SK-N-SH treated with all-trans-retinoic acid at 6 μM for 48 hours (cell line): ENCODE data around the gene LIPH.

Experiments used
- ATAC-seq: fragments of 200-7000 bp; cut with Tn5 transposase; 3 replicates; pipeline ENCODE4 v1.9.1; 2020; ENCODE audit warnings: mild to moderate bottlenecking, moderate library complexity
- ARNTL ChIP-seq: fragments of 450-650 bp; formaldehyde crosslinking; IDR thresholded peaks from 2 replicates; pipeline ENCODE4 v1.5.0; 2020; ENCODE audit warnings: low read depth, mild to moderate bottlenecking, moderate library complexity, borderline replicate concordance
- CREB5 ChIP-seq: fragments of 250-450 bp; sonication (Bioruptor Pico); IDR thresholded peaks from 2 replicates; pipeline ENCODE4 v1.5.1; 2020; ENCODE audit warnings: low read depth, mild to moderate bottlenecking, moderate library complexity
- CSDC2 ChIP-seq: fragments of 250-450 bp; sonication (Bioruptor Pico); IDR thresholded peaks from 2 replicates; pipeline ENCODE4 v1.5.0; 2020; ENCODE audit warnings: mild to moderate bottlenecking, moderate library complexity
- CSRNP3 ChIP-seq: fragments of 250-450 bp; sonication (Bioruptor Pico); IDR thresholded peaks from 2 replicates; pipeline ENCODE4 v1.5.1; 2021; ENCODE audit warnings: mild to moderate bottlenecking, moderate library complexity
- ESRRG ChIP-seq: fragments of 250-450 bp; sonication (Bioruptor Pico); IDR thresholded peaks from 2 replicates; pipeline ENCODE4 v1.6.1; 2021; ENCODE audit warnings: mild to moderate bottlenecking
- GLIS3 ChIP-seq: fragments of 250-450 bp; sonication (Bioruptor Pico); IDR thresholded peaks from 2 replicates; pipeline ENCODE4 v1.5.0; 2020; ENCODE audit warnings: mild to moderate bottlenecking, moderate library complexity
- ISL1 ChIP-seq: fragments of 250-450 bp; sonication (Bioruptor Pico); IDR thresholded peaks from 2 replicates; pipeline ENCODE4 v2.1.2; 2022; ENCODE audit warnings: mild to moderate bottlenecking, moderate library complexity
- OSR1 ChIP-seq: fragments of 250-450 bp; sonication (Bioruptor Pico); IDR thresholded peaks from 2 replicates; pipeline ENCODE4 v1.8.0; 2022; ENCODE audit warnings: moderate library complexity, mild to moderate bottlenecking, inconsistent platforms
- POU6F1 ChIP-seq: fragments of 250-450 bp; sonication (Bioruptor Pico); IDR thresholded peaks from 2 replicates; pipeline ENCODE4 v1.8.0; 2021; ENCODE audit warnings: low read depth, mild to moderate bottlenecking, moderate library complexity, borderline replicate concordance
- PPARA ChIP-seq: fragments of 250-450 bp; sonication (Bioruptor Pico); IDR thresholded peaks from 2 replicates; pipeline ENCODE4 v1.5.0; 2020; ENCODE audit warnings: mild to moderate bottlenecking, borderline replicate concordance
- RARB ChIP-seq: fragments of 250-450 bp; sonication (Bioruptor Pico); IDR thresholded peaks from 2 replicates; pipeline ENCODE4 v1.8.0; 2021; ENCODE audit warnings: mild to moderate bottlenecking, moderate library complexity
- SNAI2 ChIP-seq: fragments of 250-450 bp; sonication (Bioruptor Pico); IDR thresholded peaks from 2 replicates; pipeline ENCODE4 v1.5.0; 2020; ENCODE audit warnings: mild to moderate bottlenecking, moderate library complexity
- TCF4 ChIP-seq: fragments of 250-450 bp; sonication (Bioruptor Pico); IDR thresholded peaks from 2 replicates; pipeline ENCODE4 v1.8.0; 2021; ENCODE audit warnings: mild to moderate bottlenecking, moderate library complexity, borderline replicate concordance
- TOX ChIP-seq: fragments of 250-450 bp; sonication (Bioruptor Pico); IDR thresholded peaks from 2 replicates; pipeline ENCODE4 v1.8.0; 2021; ENCODE audit warnings: mild to moderate bottlenecking, moderate library complexity, borderline replicate concordance
- TSHZ2 ChIP-seq: fragments of 250-450 bp; sonication (Bioruptor Pico); IDR thresholded peaks from 2 replicates; pipeline ENCODE4 v1.5.0; 2020; ENCODE audit warnings: mild to moderate bottlenecking, moderate library complexity
- ZC3H10 ChIP-seq: fragments of 250-450 bp; sonication (Bioruptor Pico); IDR thresholded peaks from 2 replicates; pipeline ENCODE4 v1.5.1; 2021; ENCODE audit warnings: mild to moderate bottlenecking, moderate library complexity
- ZNF565 ChIP-seq: fragments of 450-650 bp; formaldehyde crosslinking; conservative IDR thresholded peaks from 2 replicates; pipeline ENCODE4 v1.5.0; 2020; ENCODE audit warnings: low read depth, mild to moderate bottlenecking, moderate library complexity

The LIPH gene

GRCh38 chr3:185549651-185550111 lies 2.7 kb downstream of the LIPH start:
- peak; percentile 62 for ATAC-seq
- TF ChIP-seq CSDC2 (CRISPR knock-in tag), result no peak
- TF ChIP-seq RARB (CRISPR knock-in tag), result no peak
- TF ChIP-seq POU6F1 (CRISPR knock-in tag), result no peak
- no peak for TF ChIP-seq TOX
- no peak for TF ChIP-seq TSHZ2 (CRISPR knock-in tag)
- no peak for TF ChIP-seq OSR1 (CRISPR knock-in tag)
- TF ChIP-seq ARNTL, result no peak

- ATAC-seq, result peak; percentile 91
- TF ChIP-seq ZC3H10 (no peak), PPARA (no peak), ISL1 (CRISPR knock-in tag) (peak; percentile 46), GLIS3 (no peak), SNAI2 (no peak), TCF4 (CRISPR knock-in tag) (no peak)
Measured at GRCh38 chr3:185549122-185549521, 3.3 kb downstream of the LIPH start.

GRCh38 chr3:185540695-185541094 lies 11.7 kb downstream of the LIPH start:
- TF ChIP-seq ZNF565, result no peak
- peak; percentile 35; the same call in 1 of the 2 replicates for TF ChIP-seq TCF4 (CRISPR knock-in tag)
- TF ChIP-seq SNAI2, result no peak
- TF ChIP-seq, all 23 proteins: peak for 1
- no peak for ATAC-seq

GRCh38 chr3:185539934-185540333 lies 12.5 kb downstream of the LIPH start:
- TF ChIP-seq ZNF565, result no peak
- no peak for TF ChIP-seq CSDC2 (CRISPR knock-in tag)
- no peak for TF ChIP-seq PPARA
- TF ChIP-seq CREB5, result no peak
- no peak for TF ChIP-seq RARB (CRISPR knock-in tag)
- TF ChIP-seq ZC3H10, result no peak
- TF ChIP-seq ARNTL, result no peak
- no peak for ATAC-seq

- peak; percentile 27; the same call in 2 of the 3 replicates for ATAC-seq
- TF ChIP-seq TOX, result no peak
- TF ChIP-seq ISL1 (CRISPR knock-in tag), result peak; percentile 11; the same call in 1 of the 2 replicates
- TF ChIP-seq ESRRG (CRISPR knock-in tag), result no peak
Measured at GRCh38 chr3:185537369-185537970, 14.9 kb downstream of the LIPH start.

- TF ChIP-seq CREB5 (no peak), CSDC2 (CRISPR knock-in tag) (no peak), CSRNP3 (CRISPR knock-in tag) (no peak), ARNTL (no peak)
- no peak for ATAC-seq
Measured at GRCh38 chr3:185534511-185534910, 17.9 kb downstream of the LIPH start.
